LHCN-M2 (cell line): ENCODE data around the gene SRSF2. TPM values are rescaled to one million over a fixed set of nuclear protein-coding genes. Genes with fewer than 3 reads are reported as not detected.
"Not testable (repeated sequence)": the region's sequence is repeated elsewhere in the genome, so short reads cannot be mapped to it uniquely, and the experiment has no call there.

Experiments
- DNase-seq: peaks from one replicate; pipeline ENCODE4 v3.0.0-alpha.2; 2012; ENCODE audit warnings: low read depth
- total RNA-seq: library from RNA; depleted of rRNA; stranded (reverse); fragments of >200 nt; gene quantifications from 2 replicates; pipeline ENCODE4 v1.2.3, GENCODE V29; 2014

Gene SRSF2
- total RNA-seq, 1 experiment from 2014 or later, result 387 TPM

DNA sequence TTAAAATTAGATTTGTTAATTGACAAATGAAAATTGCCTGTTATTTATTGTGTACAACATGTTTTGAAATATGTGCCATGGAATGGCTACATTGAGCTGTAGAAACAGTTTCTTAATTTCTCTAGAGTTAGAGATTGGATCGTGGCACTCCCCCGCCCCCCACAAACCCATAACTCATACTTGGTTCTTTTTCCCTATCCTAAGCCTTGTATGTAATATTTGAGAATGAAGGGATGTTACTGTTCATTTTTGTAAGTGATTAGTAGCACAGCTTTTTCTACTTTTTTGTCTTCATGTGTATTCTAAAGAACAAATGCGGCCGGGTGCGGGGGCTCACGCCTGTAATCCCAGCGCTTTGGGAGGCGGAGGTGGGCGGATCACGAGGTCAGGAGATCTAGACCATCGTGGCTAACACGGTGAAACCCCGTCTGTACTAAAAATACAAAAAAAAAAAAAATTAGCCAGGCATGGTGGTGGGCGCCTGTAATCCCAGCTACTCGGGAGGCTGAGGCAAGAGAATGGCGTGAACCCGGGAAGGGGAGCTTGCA is 2.5 kb upstream of the SRSF2 start:
- not testable (repeated sequence) for DNase-seq

DNA sequence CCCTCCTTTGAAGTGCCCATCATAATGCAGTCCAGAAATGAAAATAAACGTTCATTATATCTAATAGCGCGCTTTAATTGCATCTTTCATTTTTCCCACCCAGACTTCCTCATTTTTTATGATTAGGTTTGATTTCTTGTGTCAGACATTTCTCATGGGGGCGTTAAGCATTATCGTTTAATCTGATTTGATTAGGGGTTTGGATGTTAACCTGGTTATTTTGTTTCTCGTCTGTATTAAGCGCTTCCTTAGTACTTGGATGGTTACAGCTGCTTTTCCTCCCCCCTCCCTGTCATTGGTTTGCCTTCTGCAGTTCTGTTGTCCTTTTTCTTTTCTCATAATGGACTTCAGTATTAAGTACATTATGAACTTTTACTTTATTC is 1.3 kb upstream of the SRSF2 start:
- DNase-seq, result no peak

DNA sequence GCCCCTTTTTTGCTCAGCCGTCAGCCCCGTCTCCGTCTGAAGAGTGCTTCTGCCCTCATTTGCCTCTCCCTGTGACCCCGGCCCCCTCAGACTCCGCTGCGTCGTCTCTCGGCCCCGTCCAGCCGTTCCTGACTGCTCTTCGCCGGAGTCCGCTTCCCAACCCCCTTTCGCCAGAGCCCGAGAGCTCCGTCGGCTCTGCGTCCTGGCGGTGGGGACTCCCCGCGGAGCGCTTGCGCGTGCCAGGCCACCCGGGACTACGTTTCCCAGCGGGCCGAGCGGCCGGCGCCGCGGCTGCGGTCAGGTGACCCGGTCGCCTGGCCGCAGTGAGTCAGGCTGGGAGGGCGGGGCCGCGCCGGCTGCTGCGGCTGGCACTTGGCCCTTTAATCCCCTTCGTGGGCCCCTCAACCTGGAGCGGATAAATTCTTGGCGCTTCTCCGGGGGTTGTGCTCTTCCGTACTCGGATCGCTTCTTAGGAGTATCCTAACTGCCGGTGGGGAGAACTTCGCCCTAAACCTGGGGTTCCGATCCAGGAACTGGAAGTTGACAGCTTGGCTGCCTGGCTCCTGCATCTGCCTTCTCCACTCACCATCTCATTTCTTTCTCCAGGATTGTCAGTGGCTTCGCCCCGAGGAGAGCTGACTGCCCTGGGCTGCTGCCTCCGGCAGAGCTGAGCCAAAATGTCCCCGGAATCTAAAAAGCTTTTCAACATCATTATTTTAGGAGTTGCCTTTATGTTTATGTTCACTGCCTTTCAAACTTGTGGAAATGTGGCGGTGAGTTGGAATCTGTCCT is 741 bp upstream of the SRSF2 start, which contains the start of gene MFSD11:
Gene MFSD11, plus strand, starts transcription at position 444 of the 792 bp plus-strand sequence. Its CDS starts 234 bp downstream, at position 678.
- DNase-seq, result peak; percentile 90

DNA sequence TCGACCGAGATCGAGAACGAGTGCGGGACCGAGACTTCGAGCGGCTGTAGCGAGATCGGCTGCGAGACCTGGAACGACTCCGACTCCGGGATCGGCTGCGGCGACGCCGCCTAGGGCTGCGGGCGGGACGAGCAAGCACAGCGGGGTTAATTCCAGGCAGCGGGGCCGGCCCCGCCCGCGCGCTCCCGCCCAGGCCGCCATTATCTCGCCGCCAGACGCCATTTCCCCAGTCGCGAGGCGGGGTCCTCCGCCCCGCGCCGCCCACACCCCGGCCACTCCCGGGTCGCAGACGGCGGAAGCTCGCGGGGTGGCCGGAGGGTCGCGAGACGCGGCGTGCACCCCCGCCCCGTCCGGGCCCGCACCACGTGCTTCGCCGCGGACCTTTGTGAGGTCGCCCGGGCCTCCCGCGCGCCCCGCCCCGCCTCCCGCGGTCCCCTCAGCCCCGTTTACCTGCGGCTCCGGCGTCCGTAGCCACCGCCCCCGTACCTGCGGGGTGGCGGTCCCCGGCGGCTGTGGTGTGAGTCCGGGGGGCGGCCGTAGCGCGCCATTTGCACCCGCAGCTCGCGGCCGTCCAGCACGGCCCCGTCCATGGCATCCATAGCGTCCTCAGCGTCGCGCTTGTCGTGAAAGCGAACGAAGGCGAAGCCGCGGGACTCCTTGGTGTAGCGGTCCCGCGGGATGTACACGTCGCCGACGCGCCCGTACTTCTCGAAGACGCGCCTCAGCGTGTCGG is 616 bp downstream of the SRSF2 start:
- DNase-seq, result peak; percentile 39

DNA sequence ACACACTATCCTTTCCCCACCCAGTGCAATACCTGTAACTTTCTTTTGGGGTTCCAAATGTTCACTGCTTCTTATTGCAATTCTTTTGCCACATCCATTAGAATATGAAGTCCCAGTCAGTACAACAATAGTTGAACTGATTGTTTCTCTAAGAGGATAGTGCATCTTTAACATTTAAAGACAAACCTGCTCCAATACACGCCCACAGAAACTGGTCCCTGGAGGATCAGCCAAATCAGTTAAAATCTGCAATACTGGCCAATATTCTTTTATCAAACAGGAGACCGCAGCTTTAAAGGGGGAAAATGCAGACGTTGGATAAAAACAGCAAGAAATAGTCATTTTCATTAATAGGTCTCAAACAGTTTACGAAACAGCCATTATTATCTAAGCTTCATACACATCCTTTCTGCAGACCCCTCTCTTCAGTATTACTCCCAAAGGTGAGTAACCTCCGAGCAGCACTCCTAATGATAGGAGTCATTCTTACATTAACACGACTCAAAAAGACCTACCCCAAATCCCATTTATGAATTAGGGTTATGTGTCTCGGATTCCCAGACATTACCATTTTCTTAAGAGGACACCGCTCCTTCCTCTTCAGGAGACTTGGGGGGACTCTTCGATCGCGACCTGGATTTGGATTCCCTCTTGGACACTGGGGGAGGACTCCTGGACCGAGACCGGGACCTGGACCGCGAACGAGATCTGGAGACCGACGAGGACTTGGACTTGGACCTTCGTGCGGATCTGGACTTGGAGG is 1.4 kb downstream of the SRSF2 start:
- no peak for DNase-seq

DNA sequence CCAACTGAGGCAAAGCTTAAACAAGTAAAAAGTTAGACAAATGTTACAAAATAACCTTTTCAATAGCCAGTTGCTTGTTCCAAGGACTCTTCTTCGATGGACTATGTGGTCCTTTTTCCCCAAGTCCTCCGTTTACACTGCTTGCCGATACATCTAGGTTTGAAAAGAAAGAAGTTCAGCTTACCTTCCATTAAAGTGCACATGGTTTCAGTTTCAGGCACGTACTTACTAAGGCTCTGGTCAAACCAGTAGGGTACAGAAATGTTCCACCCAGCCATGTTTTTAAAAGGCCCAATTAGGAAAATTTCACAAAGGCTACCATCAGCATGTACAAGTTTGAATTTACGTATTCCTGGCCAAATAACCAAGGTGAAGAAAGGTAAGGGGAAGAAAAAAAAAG is 2.1 kb downstream of the SRSF2 start:
- peak; percentile 37 for DNase-seq

DNA sequence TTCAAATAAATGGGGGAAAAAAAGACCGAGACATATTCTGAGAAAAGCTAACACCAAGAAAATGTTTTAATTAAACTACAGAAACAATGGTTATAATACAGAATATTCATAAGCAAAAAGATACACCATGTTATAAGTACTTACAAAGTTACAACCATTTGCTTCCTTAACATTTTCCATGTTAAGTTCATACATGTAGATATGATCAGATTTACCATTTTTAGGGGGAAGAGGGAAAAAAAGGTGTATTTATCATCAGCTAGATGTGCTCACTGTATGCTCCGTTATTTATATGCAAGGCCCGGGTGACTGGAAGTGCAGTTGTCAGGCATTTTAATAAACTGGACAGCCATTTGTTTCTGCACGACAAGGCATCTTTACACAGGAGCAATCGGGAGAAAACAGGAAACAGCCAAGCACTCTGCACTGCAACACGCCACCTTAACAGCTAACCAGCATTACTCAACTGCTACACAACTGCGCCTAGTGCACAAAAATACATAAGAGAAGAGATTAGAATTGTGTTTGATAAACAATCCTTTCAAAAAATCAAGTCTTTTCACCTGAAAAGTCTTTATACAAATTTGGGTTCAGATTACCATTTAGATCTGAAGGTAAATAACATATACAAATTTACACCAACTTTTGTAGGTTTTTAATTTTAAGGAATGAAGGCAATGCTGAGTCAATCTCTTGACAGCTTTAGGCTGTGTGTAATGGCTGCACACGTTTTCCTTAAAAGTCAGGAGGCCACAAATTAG is 2.9 kb downstream of the SRSF2 start:
- peak; percentile 41 for DNase-seq

DNA sequence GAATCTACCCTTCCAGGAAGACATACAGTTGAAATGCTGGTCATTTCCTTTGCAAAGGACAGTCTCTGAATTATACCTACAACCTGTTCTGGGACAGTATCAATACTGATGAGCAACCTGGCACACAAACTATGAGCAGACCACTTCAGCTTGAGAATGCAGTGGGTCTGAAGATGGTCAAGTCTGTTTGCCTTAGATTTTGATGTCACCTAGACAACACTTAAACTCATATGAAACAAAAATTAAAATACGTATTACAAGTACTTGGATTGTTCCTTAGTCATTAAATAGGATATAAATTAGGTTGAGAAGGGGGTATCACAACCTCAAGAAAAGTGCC is 3.5 kb downstream of the SRSF2 start:
- no peak for DNase-seq

DNA sequence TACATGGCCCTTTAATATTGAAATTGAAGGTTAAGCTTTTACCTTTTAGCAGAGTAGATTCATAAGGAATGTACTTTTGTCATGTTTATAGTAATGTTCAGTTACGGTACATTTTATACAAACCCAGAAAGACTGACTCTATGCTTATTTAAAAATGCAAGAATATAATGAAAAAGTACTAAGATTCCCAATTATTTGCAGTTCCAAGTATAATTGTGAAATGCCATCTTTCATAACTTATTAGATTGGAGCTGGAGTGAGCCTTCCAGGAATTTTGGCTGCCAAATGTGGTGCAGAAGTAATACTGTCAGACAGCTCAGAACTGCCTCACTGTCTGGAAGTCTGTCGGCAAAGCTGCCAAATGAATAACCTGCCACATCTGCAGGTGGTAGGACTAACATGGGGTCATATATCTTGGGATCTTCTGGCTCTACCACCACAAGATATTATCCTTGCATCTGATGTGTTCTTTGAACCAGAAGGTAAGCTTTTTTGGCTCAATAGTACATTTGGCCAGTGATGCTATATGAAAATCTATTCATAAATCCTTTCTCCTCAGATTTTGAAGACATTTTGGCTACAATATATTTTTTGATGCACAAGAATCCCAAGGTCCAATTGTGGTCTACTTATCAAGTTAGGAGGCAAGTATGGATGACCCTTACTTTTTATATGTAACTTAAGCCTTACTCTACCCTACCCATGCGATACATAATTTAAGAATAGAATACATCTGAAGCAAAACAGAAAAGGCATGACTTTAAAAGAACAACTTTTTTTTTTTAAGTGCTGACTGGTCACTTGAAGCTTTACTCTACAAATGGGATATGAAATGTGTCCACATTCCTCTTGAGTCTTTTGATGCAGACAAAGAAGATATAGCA is 4.2 kb downstream of the SRSF2 start:
- no peak for DNase-seq

DNA sequence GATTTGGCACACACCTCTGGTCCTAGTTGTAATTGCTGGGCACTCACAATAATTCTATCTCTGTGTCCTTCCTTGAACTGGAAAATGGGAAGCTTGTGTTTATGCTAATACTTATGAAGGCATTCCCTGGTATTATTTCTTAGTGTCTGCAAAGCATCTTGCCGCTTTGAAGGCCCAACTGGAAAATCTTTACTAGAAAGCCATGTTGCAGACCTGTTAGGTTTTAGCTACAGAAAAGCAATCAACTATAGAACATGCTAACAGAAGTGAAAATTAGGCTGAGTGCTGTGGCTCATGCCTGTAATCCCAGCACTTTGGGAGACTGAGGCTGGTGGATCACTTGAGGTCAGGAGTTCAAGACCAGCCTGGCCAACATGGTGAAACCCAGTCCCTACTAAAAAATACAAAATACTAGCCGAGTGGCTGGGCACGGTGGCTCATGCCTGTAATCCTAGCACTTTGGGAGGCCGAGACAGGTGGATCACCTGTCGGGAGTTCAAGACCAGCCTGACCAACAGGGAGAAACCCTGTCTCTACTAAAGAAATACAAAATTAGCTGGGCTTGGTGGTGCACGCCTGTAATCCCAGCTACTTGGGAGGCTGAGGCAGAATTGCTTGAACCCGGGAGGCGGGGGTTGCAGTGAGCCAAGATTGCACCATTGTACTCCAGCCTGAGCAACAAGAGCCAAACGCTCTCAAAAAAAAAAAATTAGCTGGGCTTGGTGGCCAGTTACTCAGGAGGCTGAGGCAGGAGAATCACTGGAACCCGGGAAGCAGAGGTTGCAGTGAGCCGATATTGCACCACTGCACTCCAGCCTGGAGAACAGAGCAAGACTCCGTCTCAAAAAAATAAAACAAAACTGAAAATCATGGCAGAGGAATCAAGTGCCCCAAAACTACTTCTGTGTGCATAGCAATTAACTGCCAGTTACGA is 5.1 kb downstream of the SRSF2 start:
- DNase-seq, result not testable (repeated sequence)

DNA sequence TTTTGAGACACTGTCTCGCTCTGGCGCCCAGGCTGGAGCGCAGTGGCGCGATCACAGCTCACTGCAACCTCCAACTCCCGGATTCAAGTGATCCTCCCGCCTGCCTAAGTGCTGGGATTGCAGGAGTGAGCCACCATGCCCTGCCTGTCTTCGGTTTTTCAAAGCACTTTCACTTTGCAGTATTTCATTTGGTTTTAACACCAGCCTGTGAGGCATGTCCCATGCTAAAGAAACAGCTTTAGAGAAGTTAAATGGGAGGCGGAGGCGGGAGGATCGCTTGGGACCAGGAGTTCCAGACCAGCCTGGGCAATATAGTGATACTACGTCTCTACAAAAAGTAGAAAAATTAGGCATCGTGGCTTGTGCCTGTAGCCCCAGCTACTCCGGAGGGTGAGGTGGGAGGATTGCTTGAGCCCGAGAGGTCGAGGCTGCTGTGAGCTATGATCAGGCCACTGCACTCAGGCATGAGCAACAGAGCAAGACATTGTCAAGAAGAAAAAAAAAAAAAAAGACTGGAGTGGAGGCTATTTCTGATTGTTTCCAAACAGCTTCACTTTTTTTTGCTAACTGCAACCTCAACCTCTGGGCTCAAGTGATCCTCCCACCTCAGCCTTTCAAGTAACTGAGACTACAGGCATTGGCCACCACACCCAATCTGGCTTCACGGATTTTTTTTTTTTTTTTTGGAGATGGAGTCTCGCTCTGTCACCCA is 9.2 kb downstream of the SRSF2 start:
- DNase-seq, result no peak

DNA sequence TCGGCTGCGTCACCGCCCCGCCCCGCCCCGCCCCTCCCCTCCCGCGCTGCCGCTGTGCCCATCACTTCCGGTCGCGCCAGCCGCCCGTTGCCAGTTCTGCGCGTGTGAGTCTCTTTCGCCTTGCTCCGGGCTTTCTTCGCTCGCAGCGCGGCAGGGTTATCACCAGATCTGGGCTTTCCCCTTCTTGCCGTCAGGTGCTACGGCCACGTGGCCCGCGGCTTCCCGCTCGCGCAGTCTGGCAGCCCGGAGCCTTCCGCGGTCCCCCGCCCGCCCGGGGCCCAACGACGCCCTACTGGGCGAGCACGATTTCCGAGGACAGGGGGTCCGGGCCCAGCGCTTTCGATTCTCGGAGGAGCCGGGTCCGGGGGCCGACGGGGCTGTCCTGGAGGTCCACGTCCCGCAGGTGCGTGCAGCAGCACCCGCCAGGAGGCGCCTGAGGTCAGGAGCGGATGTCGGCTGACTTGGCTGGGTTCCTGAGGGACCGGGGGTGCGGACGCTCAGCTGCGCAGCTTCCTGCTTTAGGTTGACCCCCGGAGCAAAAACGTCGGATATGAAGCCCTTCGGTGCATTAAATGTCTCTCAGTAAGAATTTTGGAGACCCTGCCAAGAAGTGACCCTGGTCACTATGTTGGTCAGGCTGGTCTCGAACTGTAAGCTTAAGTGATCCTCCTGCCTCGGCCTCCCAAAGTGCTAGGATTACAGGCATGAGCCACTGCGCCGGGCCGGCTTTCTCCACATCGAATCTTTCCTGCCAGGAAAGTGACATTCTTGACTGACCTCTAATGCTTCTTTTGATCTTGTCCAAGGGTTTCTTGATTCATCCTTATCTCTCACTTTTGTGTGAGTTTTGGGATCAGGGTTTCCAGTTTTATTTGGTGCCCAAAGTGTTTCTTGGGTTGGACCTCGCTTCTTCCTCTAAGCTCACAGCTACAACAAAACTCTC is 10.1 kb downstream of the SRSF2 start, which contains the start of gene METTL23:
Gene METTL23, plus strand, starts transcription at position 64 of the 943 bp plus-strand sequence. CDS start 2,872 bp downstream, outside the sequence.
- peak; percentile 66 for DNase-seq

DNA sequence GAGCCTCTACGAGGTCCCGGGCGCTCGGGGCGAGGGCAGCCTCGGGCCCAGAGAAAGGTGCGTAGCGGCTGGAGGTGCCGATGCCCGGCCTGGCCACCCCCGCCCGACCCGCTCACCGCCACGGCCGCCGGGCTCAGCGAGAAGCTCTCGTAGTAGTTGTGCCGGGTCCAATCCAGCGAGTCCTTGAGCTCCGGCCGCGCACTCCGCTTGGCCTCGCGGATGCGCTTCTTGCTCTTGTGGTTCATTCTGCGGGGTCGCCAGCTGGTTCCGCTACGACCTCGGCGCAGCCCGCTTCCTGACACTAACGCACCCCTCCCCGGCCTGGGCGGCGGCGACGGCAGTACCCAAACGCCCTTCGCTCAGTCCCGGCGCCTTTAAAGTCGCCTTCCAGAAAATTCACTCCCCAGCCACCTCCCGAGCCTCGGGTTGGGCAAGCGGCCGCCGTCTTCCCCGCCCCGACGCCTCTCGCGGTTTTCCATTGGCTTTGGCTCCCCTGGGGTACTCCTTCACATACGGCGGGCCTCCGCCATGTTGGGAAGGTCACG is 10.8 kb downstream of the SRSF2 start, which contains the start of gene JMJD6:
Gene JMJD6, minus strand, starts transcription at position 376 of the 545 bp plus-strand sequence. Its CDS starts 131 bp downstream, at position 245.
- DNase-seq, result peak; percentile 96

DNA sequence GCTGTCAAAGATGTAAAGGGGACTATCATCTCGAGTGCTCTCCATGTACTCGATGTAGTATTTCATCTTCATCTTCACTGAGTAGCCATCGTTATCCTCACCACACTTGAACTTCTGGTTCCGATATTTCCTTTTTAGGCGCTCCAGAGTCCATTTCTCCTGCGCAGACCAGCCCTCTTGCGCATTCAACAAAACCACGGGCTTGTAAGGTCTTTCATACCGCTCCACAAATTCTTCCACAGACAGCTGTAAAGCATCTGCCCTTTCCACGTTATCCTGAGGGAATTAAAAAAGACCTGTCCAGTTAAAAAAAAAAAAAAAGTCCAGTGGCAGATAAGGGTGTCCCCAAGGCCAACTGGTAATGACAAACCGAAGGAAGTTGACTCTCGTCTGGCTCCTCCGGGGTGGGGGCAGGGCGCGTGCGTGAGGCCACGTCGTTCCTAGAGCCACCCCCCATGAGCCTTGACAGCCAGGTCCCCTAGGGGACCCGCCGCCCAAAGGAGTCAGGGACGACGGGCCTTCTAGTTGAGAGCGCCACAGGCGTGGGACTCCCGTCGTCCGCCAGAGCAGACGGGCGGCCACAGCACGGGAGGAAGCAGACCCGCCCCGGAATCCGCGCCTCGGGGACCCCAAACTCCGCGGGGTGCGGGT is 11.4 kb downstream of the SRSF2 start:
- peak; percentile 34 for DNase-seq

DNA sequence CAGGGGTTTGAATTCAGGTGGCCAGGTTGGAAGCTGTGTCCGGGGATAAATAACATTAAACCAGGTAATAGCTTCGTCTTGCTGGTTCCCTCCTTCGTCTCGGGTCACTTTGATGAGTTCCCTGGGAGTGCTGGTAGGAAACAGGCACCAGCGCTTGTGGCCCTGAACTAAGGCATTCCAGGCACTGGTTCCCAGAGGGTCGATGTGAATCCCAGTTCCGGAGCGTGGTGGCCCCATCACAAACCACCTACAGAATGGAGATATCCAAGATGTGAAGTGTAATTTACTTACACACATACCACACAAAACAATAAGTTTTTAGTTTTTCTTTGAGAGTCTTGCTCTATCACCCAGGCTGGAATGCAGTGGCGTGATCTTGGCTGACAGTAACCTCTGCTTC is 13.3 kb downstream of the SRSF2 start:
- DNase-seq, result no peak

DNA sequence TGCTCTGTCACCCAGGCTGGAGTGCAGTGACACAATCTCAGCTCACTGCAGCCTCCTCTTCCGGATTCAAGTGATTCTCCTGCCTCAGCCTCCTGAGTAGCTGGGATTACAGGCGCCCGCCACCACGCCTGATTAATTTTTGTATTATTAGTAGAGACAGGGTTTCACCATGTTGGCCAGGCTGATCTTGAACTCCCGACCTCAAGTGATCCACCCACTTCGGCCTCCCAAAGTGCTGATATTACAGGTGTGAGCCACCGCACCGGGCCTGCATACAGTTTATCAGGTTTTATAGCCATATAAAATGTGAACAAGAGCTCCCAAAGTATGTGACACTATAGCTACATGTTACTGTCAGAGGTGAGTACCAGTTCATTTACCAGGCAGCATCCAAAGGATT is 14.2 kb downstream of the SRSF2 start:
- DNase-seq, result not testable (repeated sequence)
